Aorta (tissue), 5 donors: ENCODE results near the gene GALNT13. TPM values are rescaled to one million over a fixed set of nuclear protein-coding genes. Genes with fewer than 3 reads are reported as not detected.

Experiments used
- ATAC-seq: fragments of 200-7000 bp; cut with Tn5 transposase; one replicate; pipeline ENCODE4 v1.9.1; 2022; ENCODE audit warnings: moderate library complexity; ENCODE audit not compliant: low FRiP score
- DNase-seq, 2 donors: peaks; one replicate each; pipeline ENCODE4 v3.0.0-alpha.2; 2020
- H3K27ac ChIP-seq, 2 donors: one replicate each; pipeline ENCODE4 v1.5.1; 2013; ENCODE audit warnings: low read length in 2 of 2, mild to moderate bottlenecking in 2 of 2, moderate library complexity in 2 of 2, control low read depth in 1 of 2, inconsistent platforms in 1 of 2, low read depth in 1 of 2
- H3K27me3 ChIP-seq, 2 donors: one replicate each; pipeline ENCODE4 v1.6.1; 2013; ENCODE audit warnings: control low read depth in 1 of 2, low read length in 1 of 2, mild to moderate bottlenecking in 1 of 2, moderate library complexity in 1 of 2; ENCODE audit not compliant: insufficient read depth in 2 of 2, control insufficient read depth in 1 of 2
- H3K36me3 ChIP-seq, 2 donors: one replicate each; pipeline ENCODE4 v1.6.1; 2013; ENCODE audit warnings: control low read depth in 1 of 2, low read length in 1 of 2, mild to moderate bottlenecking in 1 of 2; ENCODE audit not compliant: insufficient read depth in 2 of 2, control insufficient read depth in 1 of 2
- H3K4me1 ChIP-seq, 2 donors: one replicate each; pipeline ENCODE4 v1.6.1; 2013; ENCODE audit warnings: low read length in 2 of 2, control low read depth in 1 of 2, mild to moderate bottlenecking in 1 of 2, moderate library complexity in 1 of 2; ENCODE audit not compliant: insufficient read depth in 2 of 2, control insufficient read depth in 1 of 2
- H3K4me3 ChIP-seq, 2 donors: one replicate each; pipeline ENCODE4 v1.5.1; 2013; ENCODE audit warnings: low read length in 2 of 2, control low read depth in 1 of 2, mild to moderate bottlenecking in 1 of 2
- H3K9me3 ChIP-seq: one replicate; pipeline ENCODE4 v1.6.1; 2013; ENCODE audit warnings: mild to moderate bottlenecking, low read length; ENCODE audit not compliant: control insufficient read depth
- WGBS, 2 donors: extraction: QIAGEN DNeasy Blood & Tissue Kit; methylation state at CpG; one replicate each; pipeline ENCODE4 v1.1.7; 2013; 5-methylcytosine and 5-hydroxymethylcytosine counted together
- intact Hi-C, 2 donors: fragments of 100-400 bp; cut with DNase I; formaldehyde crosslinking; loops; one replicate each; pipeline versions ENCODE4 v1.14.2 to v1.15.0; 2022
- polyA plus RNA-seq, 2 donors: library from polyadenylated mRNA; stranded (reverse); fragments of 200-250 nt; gene quantifications; one replicate each; pipeline ENCODE4 v1.2.3, GENCODE V29; 2013
- total RNA-seq, 2 donors: library from RNA; stranded (reverse); fragmentation: NEBNext Ultra II Directional; extraction: Animal tissue kit (Norgen Biotek cat#: 25700); gene quantifications; one replicate each; pipeline ENCODE4 v1.2.1, GENCODE V29; 2021
- donor health status: healthy with polysubstance abuse.
- donor health status: Bipolar disorder and iron deficiency.
- donor health status: DM: no; HTN: no; CAD: no.
- donor health status: DM: no; HTN: no; CAD: no.
- donor health status: DM: yes; HTN: yes; CAD: no.

The GALNT13 gene
- total and polyA plus RNA-seq, 4 donors: 0.74 to 4.9 (median 1.3) TPM

DNA sequence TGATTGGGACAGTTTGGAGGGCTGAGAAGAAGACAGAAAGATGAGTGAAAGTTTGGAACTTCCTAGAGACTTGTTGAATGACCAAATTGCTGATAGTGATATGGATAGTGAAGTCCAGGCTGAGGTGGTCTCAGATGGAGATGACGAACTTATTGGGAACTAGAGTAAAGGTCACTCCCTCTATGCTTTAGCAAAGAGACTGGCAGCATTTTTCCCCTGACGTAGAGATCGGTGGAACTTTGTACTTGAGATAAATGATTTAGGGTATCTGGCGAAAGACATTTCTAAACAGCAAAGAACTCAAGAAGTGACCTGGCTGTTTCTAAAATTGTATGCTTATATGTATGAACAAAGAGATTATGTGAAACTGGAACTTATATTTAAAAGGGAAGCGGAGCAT lies 605.6 kb downstream of the GALNT13 start:
- Histone ChIP-seq H3K27me3 (no peaks in the 10 kb centered on the region), H3K4me3 (no peak overlapping the region), H3K27ac (no peak overlapping the region), H3K4me1 (no peaks in the 10 kb centered on the region), H3K36me3 (no peaks in the 10 kb centered on the region), H3K9me3 (peaks cover 2% of the 10 kb centered on the region)
- ATAC-seq (no peak), DNase-seq (no peak)
- WGBS, 2 donors: 84 to 87% methylated on average over 5 of the region's 5 CpGs
- intact Hi-C loops: no loop called here

DNA sequence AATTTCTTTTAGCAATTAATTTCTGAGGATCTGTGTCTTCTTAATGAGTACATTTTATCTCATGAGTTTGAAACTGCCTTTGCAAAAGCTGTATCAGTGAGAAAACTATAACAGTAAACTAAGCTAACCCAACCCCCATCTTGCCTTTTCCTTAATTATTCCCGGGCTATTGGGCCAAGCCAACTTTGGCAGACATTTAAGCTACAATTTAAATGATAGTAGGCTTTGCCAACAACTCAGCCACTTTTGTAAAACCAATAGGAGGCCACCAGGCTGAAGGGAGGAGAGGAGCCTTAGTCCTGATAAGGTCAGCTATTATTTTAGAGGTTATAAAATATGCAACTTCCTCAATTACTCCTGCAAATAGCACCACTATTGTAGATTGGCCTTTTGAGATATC lies 608.8 kb downstream of the GALNT13 start:
- ATAC-seq: no peak

DNA sequence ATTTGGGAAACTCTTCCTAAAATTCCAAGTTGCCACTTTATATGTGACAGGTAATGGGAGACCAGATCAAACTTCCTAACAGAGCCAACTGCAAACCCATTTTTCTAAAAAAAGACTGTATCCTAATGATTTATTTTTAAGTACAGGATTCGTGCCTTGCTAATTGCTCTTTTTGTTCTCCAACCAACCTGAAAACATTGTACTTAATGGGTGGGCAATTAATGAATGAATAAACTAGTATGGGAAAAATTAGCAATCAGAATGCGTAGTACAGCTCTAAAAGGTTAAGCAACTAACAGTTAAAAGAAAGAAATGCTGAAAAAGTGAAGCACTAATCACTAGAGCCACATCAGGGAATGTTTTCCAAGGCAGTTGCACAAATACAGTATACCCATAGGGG lies 609.6 kb downstream of the GALNT13 start:
- ATAC-seq (no peak), DNase-seq (no peak)
- Histone ChIP-seq H3K36me3 (no peaks in the 10 kb centered on the region), H3K27ac (no peak overlapping the region), H3K4me3 (no peak overlapping the region), H3K27me3 (no peaks in the 10 kb centered on the region), H3K9me3 (no peaks in the 10 kb centered on the region), H3K4me1 (no peaks in the 10 kb centered on the region)
- intact Hi-C loops: no loop called here
- WGBS, 2 donors: 78 to 83% methylated on average over 2 of the region's 2 CpGs

More for the DNA sequence above, 608.8 kb downstream of the GALNT13 start:
- intact Hi-C loops: no loop called here
- H3K36me3 ChIP-seq: no peaks in the 10 kb centered on the region
- H3K27ac ChIP-seq: no peak overlapping the region
- H3K4me1 ChIP-seq: no peaks in the 10 kb centered on the region
- no peaks in the 10 kb centered on the region for H3K27me3 ChIP-seq
- H3K9me3 ChIP-seq: no peaks in the 10 kb centered on the region
- H3K4me3 ChIP-seq: no peak overlapping the region
- DNase-seq: no peak
- WGBS, 2 donors: 22 to 24% methylated on average over 1 of the region's 1 CpG

DNA sequence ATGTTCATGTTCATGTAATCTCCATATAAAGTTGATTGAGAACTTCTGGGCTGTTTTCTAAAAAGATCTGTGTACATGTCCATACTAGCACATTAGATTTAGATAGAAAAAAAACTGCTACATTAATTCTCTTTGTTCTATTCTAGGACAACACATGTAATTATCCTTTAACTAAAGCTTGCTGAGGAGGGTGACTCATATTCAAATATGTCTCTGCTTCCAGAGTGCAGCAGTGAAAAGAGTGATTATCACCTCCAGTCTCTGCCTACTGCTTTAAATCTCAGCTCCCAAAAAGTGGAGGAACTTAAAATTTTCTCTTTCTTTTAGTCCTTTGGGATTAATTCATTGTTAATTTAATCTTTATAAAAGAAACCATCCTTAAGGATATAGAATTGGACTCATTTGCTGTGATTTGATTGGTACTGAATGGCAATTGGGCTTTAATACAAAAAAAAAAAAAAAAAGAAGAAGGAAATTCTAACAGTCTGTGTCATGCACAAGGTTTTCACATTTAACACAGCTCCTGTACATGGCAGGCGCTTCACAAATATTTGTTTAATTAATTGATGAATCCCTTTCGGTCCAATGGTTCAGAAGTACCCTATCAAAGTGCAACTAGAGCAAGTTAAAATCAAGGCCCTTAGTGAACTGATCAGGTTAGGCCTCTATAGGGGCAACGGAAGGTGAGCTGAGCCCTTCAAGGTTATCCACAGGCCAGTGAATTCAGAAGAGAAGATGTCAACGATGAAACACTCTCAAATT lies 612.8 kb downstream of the GALNT13 start:
- intact Hi-C loops: no loop called here
- Histone ChIP-seq H3K36me3 (no peaks in the 10 kb centered on the region), H3K4me1 (peaks cover 0 to 2% of the 10 kb centered on the region in 2 donors), H3K4me3 (no peak overlapping the region), H3K27ac (no peak overlapping the region), H3K9me3 (no peaks in the 10 kb centered on the region), H3K27me3 (no peaks in the 10 kb centered on the region)
- ATAC-seq (no peak), DNase-seq (no peak)
- WGBS, 2 donors: 92 to 96% methylated on average over 4 of the region's 4 CpGs

DNA sequence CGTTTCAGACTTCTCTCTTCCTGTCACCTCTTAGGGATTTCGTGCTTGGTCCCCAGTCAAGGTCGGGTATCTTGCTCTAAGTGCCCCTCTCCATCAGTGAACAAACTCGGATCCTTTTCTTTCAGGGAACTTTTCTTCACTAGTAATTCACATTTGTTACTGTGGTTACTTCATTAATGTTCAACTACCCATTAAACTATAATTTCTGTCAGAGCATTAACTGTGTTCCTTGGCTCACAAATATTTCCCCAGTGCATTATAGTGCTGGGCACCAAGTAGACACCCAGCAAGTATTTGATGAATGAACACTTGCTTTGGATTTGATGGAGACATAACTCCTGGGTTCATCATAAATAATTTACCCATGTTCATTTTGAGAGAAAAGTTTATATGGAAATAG lies 617.1 kb downstream of the GALNT13 start:
- H3K9me3 ChIP-seq: no peaks in the 10 kb centered on the region
- peaks cover 0 to 2% of the 10 kb centered on the region in 2 donors for H3K4me1 ChIP-seq
- WGBS, 2 donors: 79 to 85% methylated on average over 4 of the region's 4 CpGs
- H3K36me3 ChIP-seq: no peaks in the 10 kb centered on the region
- H3K4me3 ChIP-seq: no peak overlapping the region
- no peak for DNase-seq
- H3K27me3 ChIP-seq: no peaks in the 10 kb centered on the region
- no peak overlapping the region for H3K27ac ChIP-seq
- no peak for ATAC-seq
- intact Hi-C loops: no loop called here

DNA sequence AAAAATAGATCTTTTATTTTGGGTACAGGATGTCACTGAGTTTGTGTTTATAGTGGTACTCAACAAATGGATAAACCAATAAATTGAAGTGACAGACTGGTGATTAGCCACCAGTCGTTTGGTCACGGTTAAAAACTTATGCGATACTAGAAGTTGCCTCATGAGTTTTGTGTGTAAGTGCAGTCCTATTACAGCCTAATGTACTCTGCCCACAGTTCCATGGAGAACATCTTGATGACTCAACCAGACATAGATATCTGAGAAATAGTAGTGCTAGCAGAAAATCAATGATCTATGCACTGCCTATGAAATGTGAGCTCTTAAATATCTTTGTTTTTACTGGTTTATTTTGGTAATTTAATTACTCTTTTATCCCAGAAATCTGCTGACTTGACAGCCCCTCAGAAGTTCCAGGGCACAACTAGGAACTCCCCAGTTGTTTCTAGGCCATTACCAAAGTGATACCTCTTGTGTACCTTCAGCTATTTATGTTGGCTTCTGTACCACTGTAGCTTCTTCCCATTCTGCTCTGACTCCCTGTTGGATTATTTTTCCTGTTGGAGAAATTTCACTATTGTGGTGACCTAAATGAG lies 617.6 kb downstream of the GALNT13 start:
- WGBS, 2 donors: 86 to 92% methylated on average over 3 of the region's 3 CpGs
- Histone ChIP-seq H3K4me1 (peaks cover 0 to 2% of the 10 kb centered on the region in 2 donors), H3K4me3 (no peak overlapping the region), H3K36me3 (no peaks in the 10 kb centered on the region), H3K27ac (no peak overlapping the region), H3K9me3 (no peaks in the 10 kb centered on the region), H3K27me3 (no peaks in the 10 kb centered on the region)
- ATAC-seq: no peak
- intact Hi-C loops: no loop called here
- DNase-seq: no peak

DNA sequence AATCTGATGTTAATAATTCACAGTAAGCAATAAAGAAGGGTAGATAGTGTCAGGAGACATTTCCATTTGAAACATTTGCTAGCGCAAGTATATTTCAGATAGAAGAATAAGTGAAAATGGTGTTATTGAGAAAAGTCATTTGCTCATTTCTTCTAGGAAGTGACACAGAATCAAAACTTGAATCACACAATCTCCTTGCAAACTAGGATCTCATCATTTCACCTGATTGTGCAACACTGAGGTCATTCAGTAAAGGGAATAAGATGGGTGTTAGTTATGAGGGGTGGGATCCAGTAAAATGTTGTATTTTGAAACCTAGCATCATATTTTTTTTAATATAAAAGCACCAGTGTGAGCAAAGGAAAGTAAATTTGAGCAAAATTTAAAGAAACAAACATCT lies 618.8 kb downstream of the GALNT13 start:
- intact Hi-C loops: no loop called here
- Histone ChIP-seq H3K9me3 (no peaks in the 10 kb centered on the region), H3K27me3 (no peaks in the 10 kb centered on the region), H3K27ac (no peak overlapping the region), H3K4me3 (no peak overlapping the region), H3K36me3 (no peaks in the 10 kb centered on the region), H3K4me1 (peaks cover 0 to 2% of the 10 kb centered on the region in 2 donors)
- 93 to 100% methylated on average over 1 of the region's 1 CpG for WGBS, 2 donors
- DNase-seq (no peak), ATAC-seq (no peak)

DNA sequence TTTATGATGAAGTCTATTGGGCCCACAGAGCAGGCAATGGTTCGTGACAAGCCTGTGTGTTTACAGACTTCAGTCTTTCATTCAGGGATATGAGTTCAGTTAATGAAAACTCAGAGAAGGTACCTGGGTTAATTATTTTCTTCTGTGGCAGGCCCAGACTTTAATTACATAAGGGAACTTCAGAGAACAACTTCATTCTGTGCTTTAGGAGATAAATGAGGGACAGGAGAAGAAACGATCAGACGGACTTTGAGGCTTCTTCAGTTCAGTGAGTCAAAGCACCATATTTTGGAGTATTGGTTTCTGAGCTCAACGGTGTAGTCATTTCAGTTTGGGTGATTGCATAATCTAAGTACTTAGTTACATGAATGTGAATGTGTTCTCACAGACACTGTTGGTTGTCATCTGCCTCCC lies 623.7 kb downstream of the GALNT13 start:
- intact Hi-C loops: no loop called here
- DNase-seq (no peak), ATAC-seq (no peak)
- no peak overlapping the region for H3K4me3 ChIP-seq
- WGBS, 2 donors: 78 to 92% methylated on average over 4 of the region's 4 CpGs
- no peaks in the 10 kb centered on the region for H3K27me3 ChIP-seq
- peaks cover 0 to 4% of the 10 kb centered on the region in 2 donors for H3K4me1 ChIP-seq
- no peaks in the 10 kb centered on the region for H3K36me3 ChIP-seq
- no peaks in the 10 kb centered on the region for H3K9me3 ChIP-seq
- no peak overlapping the region for H3K27ac ChIP-seq

DNA sequence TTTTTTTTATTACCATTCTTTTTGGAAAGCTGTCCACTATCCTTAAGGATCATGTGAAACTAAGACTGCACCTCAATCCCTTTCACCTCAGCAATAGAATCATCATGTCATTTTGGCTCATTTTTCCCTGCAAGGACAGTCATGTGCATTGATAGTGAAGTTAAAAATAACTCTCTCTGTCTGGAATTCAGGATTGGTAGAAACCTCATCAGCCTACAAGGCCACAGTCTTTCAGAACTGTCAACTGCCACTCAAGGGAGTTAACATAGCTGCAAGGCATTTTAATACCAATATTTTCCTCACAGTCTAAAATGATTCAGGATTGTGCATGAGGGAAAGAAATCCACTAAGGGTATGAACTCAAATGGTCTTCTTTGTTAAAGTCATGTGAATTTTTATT lies 625.3 kb downstream of the GALNT13 start:
- ATAC-seq: no peak

More for the DNA sequence above, 625.3 kb downstream of the GALNT13 start:
- Histone ChIP-seq H3K36me3 (no peaks in the 10 kb centered on the region), H3K27me3 (no peaks in the 10 kb centered on the region), H3K4me3 (no peak overlapping the region), H3K9me3 (no peaks in the 10 kb centered on the region), H3K4me1 (peaks cover 0 to 4% of the 10 kb centered on the region in 2 donors), H3K27ac (no peak overlapping the region)
- DNase-seq: no peak
- intact Hi-C loops: no loop called here
